Activated CD8-positive, alpha-beta memory T cell treated with anti-CD3 and anti-CD28 coated beads, Interleukin-2, amount 50 U/mL, for 48 hours (primary cell): Measurements from ENCODE around the gene EEPD1.

ENCODE experiments used
- DNase-seq: peaks from one replicate; pipeline ENCODE4 v3.0.0-alpha.2; 2020

EEPD1 gene

DNA sequence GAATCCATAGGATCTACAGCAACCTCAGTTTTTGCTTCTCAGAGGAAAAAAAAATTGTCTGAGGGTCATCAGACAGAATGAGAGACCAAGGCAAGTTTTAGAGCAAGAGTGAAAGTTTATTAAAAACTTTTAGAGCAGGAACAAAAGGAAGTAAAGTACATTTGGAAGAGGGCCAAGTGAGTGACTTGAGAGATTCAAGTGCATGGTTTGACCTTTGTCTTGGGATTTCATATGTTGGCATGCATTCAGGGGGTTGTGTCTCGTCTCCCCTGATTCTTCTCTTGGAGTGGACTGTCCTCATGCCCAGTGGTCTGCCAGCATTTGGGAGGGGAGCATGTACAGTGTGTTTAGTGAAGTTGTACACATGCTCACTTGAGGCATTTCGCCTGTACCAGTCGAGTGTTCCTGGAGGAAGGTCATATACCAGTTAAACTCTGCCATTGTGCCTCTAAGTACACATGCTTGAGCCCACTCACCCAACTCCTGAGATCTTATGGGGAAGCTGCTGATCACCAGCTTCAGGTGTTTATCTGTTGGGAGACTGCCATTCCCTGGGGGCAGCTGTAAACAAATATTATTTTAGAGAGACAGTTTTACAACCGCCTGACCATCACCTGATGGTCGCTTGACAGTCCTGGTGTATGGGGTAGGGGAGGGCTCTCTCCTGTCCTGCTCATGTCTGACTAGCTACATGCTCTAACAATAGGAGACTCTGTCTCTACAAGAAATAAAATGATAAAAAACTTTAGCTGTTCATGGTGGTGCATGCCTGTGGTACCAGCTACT lies 109.4 kb downstream of the EEPD1 start:
- DNase-seq, result no peak

DNA sequence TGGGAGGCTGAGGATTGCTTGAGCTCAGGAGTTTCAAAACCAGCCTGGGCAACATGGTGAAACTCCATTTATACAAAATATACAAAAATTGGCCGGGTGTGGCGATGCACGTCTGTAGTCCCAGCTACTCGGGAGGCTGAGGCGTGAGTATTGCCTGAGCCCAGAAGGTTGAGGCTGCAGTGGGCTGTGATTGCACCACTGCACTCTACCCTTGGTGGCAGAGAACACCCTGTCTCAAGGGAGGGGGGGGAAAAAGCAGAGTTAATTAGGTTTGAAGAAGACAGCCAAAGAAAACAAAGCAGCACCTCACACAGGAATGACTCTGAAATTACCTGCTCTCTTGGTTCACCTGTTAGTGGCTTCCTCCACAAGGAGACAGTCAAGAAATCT lies 110.0 kb downstream of the EEPD1 start:
- DNase-seq, result no peak

GRCh38 chr7:36264123-36264801 lies 111.2 kb downstream of the EEPD1 start:
- no peak for DNase-seq

DNA sequence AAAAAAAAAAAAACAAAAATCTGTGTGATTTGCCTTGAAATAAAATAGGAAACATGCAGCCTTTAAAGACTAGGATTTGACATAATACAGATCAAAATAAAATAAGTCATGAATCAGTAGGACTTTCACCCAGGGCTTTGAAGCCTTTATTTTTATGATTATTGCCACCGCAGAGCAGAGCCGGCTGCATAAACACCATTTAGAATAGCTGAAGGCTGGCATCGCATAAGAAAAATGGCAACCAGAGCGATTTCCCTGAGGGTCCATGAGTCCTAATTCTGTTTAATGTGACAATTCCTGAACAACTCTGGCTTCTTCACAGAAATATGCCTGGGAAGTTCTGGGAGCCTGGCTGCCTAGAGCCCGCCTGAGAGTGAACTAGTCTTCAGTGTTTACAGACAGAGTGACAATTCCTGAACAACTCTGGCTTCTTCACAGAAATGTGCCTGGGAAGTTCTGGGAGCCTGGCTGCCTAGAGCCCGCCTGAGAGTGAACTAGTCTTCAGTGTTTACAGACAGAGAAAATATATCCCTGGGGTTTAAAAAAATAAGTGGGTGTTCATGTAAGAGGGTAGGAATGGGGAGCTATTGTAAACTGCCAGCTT lies 112.0 kb downstream of the EEPD1 start:
- no peak for DNase-seq

DNA sequence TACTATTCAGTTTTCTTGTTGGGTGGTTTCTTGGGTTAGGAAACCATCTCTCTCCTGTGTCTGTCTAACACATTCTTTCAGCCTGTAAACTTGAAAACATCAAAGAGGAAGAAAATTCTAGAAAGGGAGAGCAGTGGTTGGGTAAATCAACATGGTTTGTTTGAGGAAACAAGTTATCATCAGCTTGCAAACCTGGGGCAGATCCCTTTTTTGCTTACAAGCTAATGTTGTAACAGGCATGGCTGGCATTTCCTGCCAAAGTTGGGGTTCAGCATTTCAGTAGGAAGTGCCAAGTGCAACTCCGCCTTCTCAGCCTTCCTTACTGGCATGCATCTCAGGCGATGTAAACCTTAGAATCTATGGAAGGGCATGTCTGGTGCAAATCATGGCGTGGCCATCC lies 112.6 kb downstream of the EEPD1 start:
- no peak for DNase-seq

DNA sequence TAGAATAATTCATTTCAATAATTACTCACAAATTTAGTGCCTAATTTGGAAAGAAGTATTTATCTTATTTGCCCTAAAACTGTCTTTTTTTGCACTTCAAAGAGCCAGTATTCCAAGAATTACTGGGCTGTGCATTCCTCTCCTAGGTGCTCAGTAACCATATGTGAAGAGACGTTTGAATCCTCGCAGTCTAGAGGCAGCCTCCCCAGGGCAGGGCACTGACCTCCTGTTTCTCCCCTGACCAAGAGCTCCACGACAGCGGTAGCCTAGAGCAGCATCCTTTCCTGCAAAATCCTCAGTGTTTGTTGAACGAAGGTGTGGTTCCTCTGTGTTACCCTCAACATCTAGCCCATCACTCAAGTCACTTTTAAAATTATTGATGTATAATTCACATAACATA lies 113.1 kb downstream of the EEPD1 start:
- DNase-seq, result no peak

GRCh38 chr7:36266683-36267082 lies 113.6 kb downstream of the EEPD1 start:
- DNase-seq, result no peak

- no peak for DNase-seq
Observed at GRCh38 chr7:36272211-36272566, 119.1 kb downstream of the EEPD1 start.

DNA sequence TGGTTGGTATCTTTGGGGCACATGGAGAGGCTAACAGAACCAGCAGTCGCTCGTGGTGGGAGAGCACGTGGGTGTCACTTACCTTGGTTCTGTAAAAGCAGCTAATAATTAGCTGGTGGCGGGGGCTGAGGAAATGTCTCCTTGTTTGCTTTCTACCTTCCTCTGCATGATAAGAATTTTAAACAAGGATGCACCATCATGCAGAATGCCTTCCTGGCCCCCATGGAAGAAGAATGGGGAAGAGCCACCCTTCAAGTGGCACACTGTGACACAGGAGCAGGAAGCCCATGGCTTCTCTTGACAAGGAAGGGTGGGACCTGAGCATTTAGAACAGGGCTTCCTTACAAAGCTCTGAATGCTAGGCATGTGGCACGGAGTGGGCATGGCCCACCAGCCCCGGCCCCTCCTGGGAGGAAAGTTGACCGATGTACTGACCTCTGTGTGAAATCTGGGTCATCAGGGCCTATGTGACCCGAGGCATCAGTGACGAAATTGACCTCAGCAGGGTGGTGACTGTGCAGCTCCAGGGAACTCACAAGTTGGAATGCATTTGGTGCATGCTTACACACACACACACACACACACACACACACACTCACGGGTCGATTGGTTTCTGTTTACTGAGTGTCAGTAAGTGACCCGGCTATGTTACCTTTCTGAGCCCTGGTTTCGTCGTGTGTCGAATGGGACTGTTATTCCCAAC lies 119.7 kb downstream of the EEPD1 start:
- no peak for DNase-seq

GRCh38 chr7:36273836-36274235 lies 120.8 kb downstream of the EEPD1 start:
- DNase-seq, result no peak

GRCh38 chr7:36275735-36276284 lies 122.8 kb downstream of the EEPD1 start:
- no peak for DNase-seq

- DNase-seq, result peak; percentile 23
Observed at GRCh38 chr7:36276428-36277248, 123.6 kb downstream of the EEPD1 start.

DNA sequence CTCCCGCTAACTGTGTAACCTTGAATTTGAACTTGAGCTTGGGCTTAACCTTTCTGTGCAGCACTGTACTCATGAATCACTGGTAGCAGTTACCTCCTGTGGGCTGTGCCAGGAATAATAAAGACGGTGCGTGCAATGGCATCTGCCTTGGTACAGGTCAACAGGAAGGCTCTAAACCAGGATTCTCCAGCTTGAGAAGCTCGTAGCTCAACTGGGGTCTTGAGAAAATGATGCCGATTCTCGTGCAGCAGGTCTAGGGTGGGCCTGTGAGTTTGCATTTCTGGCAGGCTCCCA lies 124.1 kb downstream of the EEPD1 start:
- peak; percentile 25 for DNase-seq

DNA sequence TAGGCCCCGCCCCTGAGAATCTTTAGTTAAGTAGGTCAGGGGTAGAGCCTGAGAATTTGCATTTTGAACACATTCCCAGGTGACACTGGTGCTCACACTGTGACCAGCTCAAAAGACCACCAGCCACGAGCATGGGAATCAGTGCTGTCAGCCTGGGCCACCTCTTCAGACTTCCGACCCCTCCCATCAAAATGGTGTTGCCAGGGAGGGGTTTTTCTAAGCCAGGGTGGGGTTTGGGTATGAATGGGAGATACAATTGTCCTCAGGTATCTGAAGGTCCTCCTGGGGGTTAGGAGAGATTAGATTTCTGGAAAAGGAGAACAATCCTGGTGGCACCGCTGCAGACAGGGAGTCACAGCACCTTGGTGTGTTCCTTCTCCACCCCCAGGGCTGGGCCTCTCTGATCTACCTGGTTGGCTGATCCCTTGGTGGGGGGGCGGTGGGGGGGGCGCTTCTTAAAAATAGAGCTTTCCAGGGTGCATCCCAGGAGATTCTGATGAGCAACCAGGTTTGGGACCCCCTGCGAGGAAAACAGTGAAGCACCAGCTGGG lies 125.1 kb downstream of the EEPD1 start:
- DNase-seq, result peak; percentile 18

GRCh38 chr7:36278620-36279172 lies 125.6 kb downstream of the EEPD1 start:
- DNase-seq, result peak; percentile 22

DNA sequence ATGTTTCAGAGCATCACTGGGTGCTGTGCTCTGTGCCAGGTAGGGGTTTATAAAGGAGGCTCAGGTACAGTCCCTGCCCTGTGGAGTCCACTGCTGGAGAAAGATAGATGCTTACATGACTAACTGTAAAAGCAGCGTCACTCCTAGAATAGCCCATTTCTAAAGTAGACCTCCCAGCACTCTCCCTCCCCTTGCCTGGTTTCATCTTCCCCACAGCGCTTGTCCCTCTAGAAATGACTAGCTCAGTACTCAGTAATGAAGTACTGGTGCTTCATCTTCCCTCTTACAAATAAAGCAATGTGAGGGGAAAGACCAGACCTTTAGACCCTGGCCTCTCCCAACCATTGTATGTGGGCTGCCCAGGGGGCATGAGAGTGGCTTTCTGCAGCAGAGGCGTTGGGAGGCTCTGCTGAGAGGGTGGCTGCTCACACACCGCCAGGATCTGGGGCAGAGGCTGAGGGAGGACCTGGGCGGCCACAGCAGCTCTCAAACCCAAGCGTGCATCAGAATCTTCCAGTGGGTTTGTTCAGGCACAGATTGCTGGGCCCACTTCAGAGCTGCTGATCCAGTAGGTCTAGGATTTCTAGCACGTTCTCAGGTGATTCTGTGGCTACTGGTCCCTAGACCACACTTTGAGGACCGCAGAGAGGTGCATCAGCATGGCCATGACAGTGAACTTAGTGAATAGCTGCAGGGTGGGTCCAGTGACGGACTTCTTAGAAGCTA lies 126.3 kb downstream of the EEPD1 start:
- DNase-seq, result peak; percentile 37

GRCh38 chr7:36279926-36280315 lies 126.9 kb downstream of the EEPD1 start:
- no peak for DNase-seq

GRCh38 chr7:36280840-36281812 lies 128.1 kb downstream of the EEPD1 start:
- DNase-seq, result no peak

DNA sequence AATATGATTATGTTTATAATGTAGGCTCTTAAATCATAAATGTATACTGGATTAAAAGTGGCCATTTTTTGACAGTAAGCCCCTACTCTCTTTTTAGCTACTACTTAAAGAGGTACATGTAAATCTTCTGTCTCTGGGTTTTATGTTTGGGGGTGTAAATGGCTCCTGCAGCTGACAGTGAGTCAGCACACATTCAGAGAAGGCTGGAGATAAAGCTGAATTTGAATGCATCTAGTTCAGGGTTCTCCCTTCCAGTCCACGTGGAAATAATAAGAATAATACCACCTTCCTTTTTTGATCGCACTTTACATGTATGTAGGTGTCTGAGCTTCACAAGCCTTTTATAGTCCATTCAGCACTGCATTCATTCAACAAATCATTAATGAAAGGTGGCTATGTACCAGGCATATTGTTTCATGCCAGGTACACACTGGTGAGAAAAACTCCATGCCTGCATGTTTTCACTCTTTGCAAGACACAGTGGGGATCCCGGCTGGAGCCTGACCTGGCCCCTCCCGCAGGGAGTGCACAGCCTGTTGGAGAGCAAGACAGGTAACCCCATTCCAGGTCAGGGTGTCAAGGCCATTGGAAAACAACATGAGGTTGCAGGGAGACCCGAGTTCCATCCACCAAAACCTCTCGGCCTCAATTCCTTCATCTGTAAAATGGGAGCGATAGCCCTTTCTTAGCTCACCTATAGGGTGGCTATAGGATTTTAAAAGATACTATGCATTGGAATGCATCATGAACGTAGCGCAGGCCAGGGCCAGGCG lies 129.1 kb downstream of the EEPD1 start:
- DNase-seq, result no peak
